ENCODE results near the gene SERPINA5.

DNA sequence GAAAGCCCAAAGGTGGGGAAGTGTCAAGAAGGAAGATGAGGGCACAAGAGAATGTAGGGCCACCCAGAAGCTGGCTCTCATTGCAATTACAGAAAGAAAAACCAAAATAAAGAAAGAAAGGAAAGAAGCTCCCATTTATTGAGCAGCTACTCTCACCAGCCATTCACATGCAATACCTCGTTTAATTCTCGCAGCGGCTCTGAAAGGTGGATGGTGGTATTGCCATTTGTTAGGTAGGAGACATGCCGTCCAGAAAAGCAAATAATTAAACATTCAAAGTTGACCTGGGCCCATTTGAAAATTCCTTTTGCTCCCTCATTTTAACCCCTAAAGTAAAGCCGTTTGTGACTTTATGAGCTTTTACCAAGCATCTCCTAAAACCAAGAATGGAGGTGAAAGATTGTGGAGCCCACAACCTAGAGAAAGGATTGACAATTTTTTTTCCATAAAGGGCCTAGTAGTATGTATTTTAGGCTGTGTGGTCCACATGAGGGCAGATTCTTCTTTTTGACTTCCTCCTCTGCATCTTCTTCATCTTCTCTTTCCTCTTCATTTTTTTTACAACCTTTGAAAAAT, 36.2 kb downstream of the SERPINA5 start:
- TF ChIP-seq, protein P1, sequence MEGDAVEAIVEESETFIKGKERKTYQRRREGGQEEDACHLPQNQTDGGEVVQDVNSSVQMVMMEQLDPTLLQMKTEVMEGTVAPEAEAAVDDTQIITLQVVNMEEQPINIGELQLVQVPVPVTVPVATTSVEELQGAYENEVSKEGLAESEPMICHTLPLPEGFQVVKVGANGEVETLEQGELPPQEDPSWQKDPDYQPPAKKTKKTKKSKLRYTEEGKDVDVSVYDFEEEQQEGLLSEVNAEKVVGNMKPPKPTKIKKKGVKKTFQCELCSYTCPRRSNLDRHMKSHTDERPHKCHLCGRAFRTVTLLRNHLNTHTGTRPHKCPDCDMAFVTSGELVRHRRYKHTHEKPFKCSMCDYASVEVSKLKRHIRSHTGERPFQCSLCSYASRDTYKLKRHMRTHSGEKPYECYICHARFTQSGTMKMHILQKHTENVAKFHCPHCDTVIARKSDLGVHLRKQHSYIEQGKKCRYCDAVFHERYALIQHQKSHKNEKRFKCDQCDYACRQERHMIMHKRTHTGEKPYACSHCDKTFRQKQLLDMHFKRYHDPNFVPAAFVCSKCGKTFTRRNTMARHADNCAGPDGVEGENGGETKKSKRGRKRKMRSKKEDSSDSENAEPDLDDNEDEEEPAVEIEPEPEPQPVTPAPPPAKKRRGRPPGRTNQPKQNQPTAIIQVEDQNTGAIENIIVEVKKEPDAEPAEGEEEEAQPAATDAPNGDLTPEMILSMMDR (conservative IDR thresholded peaks at IDR 0.05 in 1 of 2, IDR thresholded peaks at IDR 0.05 in 1 of 2; ENCODE audit: extremely low read depth in 1 of 2, insufficient read depth in 1 of 2, low read depth in 1 of 2, low read length in 2 of 2), result no peak
- no peak for TF ChIP-seq EZH2 (IDR thresholded peaks at IDR 0.05; ENCODE audit: borderline replicate concordance, low read length)

All from mammary epithelial cell (primary cell).